HUDEP-2 (cell line): Measurements from ENCODE around the gene JMJD6.
A peak's percentile ranks its signal among the peaks of the same experiment; 100 is the strongest.
"Not testable (repeated sequence)": the region's sequence is repeated elsewhere in the genome, so short reads cannot be mapped to it uniquely, and the experiment has no call there.

Experiments
- DNase-seq, 76 experiments: peaks; one replicate each; lab custom pipeline; 2025; ENCODE audit not compliant: unreplicated experiment in 76 of 76; lab: John Stamatoyannopoulos, UW

JMJD6 gene

DNA sequence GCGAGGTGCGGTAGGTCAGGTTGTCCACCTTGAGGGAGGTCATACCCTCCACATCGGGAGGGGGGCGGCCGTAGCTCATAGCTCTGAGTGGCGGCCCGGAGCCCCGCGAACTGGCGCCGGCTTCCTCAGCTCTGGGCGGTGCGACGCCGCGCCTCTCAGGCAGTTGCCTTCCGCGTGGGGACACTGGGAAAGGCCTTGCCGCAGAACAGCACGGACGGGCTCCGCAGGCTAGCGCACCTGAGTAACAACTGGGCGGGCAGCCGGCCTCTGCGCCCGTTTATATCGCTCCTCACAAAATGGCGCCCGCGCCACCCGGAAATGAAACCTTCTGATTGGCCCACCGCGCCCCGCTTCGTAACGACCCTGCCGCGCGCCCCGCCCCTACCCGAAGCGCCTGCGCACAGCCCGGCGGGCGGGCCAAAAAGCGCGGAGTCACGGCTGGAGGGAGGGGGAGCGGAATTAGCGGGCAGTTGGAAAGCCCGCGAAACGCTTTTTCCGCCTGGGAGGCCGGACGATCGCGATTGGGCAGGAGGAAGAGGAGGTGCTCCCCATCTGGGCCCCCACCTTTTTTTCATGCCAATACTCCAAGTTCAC is 10.8 kb upstream of the JMJD6 start, which contains the start of gene SRSF2:
SRSF2 (minus strand) TSS at position 250 of the 594 bp plus-strand sequence; CDS start at position 79, 171 bp downstream.
- DNase-seq = peak in 75 of 76 experiments; percentile 84 to 99 (median 98)

GRCh38 chr17:76736349-76737081 is 10.1 kb upstream of the JMJD6 start:
- DNase-seq = peak in 60 of 76 experiments; percentile 18 to 75 (median 52)

DNA sequence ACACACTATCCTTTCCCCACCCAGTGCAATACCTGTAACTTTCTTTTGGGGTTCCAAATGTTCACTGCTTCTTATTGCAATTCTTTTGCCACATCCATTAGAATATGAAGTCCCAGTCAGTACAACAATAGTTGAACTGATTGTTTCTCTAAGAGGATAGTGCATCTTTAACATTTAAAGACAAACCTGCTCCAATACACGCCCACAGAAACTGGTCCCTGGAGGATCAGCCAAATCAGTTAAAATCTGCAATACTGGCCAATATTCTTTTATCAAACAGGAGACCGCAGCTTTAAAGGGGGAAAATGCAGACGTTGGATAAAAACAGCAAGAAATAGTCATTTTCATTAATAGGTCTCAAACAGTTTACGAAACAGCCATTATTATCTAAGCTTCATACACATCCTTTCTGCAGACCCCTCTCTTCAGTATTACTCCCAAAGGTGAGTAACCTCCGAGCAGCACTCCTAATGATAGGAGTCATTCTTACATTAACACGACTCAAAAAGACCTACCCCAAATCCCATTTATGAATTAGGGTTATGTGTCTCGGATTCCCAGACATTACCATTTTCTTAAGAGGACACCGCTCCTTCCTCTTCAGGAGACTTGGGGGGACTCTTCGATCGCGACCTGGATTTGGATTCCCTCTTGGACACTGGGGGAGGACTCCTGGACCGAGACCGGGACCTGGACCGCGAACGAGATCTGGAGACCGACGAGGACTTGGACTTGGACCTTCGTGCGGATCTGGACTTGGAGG is 9.4 kb upstream of the JMJD6 start:
- no peak for DNase-seq

DNA sequence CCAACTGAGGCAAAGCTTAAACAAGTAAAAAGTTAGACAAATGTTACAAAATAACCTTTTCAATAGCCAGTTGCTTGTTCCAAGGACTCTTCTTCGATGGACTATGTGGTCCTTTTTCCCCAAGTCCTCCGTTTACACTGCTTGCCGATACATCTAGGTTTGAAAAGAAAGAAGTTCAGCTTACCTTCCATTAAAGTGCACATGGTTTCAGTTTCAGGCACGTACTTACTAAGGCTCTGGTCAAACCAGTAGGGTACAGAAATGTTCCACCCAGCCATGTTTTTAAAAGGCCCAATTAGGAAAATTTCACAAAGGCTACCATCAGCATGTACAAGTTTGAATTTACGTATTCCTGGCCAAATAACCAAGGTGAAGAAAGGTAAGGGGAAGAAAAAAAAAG is 8.6 kb upstream of the JMJD6 start:
- DNase-seq = peak in 5 of 76 experiments; percentile 7 to 29 (median 21)

DNA sequence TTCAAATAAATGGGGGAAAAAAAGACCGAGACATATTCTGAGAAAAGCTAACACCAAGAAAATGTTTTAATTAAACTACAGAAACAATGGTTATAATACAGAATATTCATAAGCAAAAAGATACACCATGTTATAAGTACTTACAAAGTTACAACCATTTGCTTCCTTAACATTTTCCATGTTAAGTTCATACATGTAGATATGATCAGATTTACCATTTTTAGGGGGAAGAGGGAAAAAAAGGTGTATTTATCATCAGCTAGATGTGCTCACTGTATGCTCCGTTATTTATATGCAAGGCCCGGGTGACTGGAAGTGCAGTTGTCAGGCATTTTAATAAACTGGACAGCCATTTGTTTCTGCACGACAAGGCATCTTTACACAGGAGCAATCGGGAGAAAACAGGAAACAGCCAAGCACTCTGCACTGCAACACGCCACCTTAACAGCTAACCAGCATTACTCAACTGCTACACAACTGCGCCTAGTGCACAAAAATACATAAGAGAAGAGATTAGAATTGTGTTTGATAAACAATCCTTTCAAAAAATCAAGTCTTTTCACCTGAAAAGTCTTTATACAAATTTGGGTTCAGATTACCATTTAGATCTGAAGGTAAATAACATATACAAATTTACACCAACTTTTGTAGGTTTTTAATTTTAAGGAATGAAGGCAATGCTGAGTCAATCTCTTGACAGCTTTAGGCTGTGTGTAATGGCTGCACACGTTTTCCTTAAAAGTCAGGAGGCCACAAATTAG is 7.9 kb upstream of the JMJD6 start:
- no peak for DNase-seq

DNA sequence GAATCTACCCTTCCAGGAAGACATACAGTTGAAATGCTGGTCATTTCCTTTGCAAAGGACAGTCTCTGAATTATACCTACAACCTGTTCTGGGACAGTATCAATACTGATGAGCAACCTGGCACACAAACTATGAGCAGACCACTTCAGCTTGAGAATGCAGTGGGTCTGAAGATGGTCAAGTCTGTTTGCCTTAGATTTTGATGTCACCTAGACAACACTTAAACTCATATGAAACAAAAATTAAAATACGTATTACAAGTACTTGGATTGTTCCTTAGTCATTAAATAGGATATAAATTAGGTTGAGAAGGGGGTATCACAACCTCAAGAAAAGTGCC is 7.2 kb upstream of the JMJD6 start:
- DNase-seq = no peak

DNA sequence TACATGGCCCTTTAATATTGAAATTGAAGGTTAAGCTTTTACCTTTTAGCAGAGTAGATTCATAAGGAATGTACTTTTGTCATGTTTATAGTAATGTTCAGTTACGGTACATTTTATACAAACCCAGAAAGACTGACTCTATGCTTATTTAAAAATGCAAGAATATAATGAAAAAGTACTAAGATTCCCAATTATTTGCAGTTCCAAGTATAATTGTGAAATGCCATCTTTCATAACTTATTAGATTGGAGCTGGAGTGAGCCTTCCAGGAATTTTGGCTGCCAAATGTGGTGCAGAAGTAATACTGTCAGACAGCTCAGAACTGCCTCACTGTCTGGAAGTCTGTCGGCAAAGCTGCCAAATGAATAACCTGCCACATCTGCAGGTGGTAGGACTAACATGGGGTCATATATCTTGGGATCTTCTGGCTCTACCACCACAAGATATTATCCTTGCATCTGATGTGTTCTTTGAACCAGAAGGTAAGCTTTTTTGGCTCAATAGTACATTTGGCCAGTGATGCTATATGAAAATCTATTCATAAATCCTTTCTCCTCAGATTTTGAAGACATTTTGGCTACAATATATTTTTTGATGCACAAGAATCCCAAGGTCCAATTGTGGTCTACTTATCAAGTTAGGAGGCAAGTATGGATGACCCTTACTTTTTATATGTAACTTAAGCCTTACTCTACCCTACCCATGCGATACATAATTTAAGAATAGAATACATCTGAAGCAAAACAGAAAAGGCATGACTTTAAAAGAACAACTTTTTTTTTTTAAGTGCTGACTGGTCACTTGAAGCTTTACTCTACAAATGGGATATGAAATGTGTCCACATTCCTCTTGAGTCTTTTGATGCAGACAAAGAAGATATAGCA is 6.6 kb upstream of the JMJD6 start:
- peak in 3 of 76 experiments; percentile 10 to 23 (median 16) for DNase-seq

- not testable (repeated sequence) for DNase-seq
These were observed 5.7 kb upstream of the JMJD6 start for GRCh38 chr17:76731800-76732733.

DNA sequence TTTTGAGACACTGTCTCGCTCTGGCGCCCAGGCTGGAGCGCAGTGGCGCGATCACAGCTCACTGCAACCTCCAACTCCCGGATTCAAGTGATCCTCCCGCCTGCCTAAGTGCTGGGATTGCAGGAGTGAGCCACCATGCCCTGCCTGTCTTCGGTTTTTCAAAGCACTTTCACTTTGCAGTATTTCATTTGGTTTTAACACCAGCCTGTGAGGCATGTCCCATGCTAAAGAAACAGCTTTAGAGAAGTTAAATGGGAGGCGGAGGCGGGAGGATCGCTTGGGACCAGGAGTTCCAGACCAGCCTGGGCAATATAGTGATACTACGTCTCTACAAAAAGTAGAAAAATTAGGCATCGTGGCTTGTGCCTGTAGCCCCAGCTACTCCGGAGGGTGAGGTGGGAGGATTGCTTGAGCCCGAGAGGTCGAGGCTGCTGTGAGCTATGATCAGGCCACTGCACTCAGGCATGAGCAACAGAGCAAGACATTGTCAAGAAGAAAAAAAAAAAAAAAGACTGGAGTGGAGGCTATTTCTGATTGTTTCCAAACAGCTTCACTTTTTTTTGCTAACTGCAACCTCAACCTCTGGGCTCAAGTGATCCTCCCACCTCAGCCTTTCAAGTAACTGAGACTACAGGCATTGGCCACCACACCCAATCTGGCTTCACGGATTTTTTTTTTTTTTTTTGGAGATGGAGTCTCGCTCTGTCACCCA is 1.5 kb upstream of the JMJD6 start:
- peak in 4 of 76 experiments; percentile 15 to 31 (median 25) for DNase-seq

DNA sequence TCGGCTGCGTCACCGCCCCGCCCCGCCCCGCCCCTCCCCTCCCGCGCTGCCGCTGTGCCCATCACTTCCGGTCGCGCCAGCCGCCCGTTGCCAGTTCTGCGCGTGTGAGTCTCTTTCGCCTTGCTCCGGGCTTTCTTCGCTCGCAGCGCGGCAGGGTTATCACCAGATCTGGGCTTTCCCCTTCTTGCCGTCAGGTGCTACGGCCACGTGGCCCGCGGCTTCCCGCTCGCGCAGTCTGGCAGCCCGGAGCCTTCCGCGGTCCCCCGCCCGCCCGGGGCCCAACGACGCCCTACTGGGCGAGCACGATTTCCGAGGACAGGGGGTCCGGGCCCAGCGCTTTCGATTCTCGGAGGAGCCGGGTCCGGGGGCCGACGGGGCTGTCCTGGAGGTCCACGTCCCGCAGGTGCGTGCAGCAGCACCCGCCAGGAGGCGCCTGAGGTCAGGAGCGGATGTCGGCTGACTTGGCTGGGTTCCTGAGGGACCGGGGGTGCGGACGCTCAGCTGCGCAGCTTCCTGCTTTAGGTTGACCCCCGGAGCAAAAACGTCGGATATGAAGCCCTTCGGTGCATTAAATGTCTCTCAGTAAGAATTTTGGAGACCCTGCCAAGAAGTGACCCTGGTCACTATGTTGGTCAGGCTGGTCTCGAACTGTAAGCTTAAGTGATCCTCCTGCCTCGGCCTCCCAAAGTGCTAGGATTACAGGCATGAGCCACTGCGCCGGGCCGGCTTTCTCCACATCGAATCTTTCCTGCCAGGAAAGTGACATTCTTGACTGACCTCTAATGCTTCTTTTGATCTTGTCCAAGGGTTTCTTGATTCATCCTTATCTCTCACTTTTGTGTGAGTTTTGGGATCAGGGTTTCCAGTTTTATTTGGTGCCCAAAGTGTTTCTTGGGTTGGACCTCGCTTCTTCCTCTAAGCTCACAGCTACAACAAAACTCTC is 641 bp upstream of the JMJD6 start, which contains the start of gene METTL23:
METTL23 (plus strand) TSS at position 64 of the 943 bp plus-strand sequence. CDS start 2,872 bp downstream, outside the sequence.
- peak in 65 of 76 experiments; percentile 26 to 84 (median 69) for DNase-seq

DNA sequence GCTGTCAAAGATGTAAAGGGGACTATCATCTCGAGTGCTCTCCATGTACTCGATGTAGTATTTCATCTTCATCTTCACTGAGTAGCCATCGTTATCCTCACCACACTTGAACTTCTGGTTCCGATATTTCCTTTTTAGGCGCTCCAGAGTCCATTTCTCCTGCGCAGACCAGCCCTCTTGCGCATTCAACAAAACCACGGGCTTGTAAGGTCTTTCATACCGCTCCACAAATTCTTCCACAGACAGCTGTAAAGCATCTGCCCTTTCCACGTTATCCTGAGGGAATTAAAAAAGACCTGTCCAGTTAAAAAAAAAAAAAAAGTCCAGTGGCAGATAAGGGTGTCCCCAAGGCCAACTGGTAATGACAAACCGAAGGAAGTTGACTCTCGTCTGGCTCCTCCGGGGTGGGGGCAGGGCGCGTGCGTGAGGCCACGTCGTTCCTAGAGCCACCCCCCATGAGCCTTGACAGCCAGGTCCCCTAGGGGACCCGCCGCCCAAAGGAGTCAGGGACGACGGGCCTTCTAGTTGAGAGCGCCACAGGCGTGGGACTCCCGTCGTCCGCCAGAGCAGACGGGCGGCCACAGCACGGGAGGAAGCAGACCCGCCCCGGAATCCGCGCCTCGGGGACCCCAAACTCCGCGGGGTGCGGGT is 701 bp downstream of the JMJD6 start:
- DNase-seq = peak in 56 of 76 experiments; percentile 13 to 73 (median 50)

DNA sequence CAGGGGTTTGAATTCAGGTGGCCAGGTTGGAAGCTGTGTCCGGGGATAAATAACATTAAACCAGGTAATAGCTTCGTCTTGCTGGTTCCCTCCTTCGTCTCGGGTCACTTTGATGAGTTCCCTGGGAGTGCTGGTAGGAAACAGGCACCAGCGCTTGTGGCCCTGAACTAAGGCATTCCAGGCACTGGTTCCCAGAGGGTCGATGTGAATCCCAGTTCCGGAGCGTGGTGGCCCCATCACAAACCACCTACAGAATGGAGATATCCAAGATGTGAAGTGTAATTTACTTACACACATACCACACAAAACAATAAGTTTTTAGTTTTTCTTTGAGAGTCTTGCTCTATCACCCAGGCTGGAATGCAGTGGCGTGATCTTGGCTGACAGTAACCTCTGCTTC is 2.6 kb downstream of the JMJD6 start:
- DNase-seq = no peak

DNA sequence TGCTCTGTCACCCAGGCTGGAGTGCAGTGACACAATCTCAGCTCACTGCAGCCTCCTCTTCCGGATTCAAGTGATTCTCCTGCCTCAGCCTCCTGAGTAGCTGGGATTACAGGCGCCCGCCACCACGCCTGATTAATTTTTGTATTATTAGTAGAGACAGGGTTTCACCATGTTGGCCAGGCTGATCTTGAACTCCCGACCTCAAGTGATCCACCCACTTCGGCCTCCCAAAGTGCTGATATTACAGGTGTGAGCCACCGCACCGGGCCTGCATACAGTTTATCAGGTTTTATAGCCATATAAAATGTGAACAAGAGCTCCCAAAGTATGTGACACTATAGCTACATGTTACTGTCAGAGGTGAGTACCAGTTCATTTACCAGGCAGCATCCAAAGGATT is 3.4 kb downstream of the JMJD6 start:
- not testable (repeated sequence) for DNase-seq

GRCh38 chr17:76722279-76722678 is 4.1 kb downstream of the JMJD6 start:
- DNase-seq = no peak

- DNase-seq = no peak
These were observed 4.9 kb downstream of the JMJD6 start for GRCh38 chr17:76721463-76721862.

DNA sequence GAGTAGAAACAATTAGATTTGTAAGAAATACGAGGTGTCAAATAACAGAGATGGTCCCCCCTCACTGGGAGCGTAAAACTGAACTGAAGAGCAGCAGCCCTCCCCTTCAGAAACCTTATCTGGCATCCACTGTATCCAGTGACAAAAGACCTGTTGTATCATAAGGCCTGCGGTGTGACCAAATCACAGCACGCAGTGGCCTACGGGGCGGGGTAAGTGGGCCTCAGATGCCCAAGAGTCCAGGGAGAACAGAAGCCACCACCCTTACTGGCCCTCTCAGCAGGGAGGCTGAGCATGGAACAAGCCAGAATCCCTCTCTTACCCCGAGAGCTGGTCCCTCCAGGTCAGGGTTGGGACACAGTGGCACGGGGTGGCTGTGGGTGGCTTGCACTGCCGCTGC is 5.5 kb downstream of the JMJD6 start:
- no peak for DNase-seq
